Parathyroid adenoma (tissue), 2 donors: Measurements from ENCODE around the gene AREL1.

Experiments
- H2AFZ ChIP-seq: fragments of 300-600 bp; sonication (generic); one replicate; pipeline ENCODE4 v1.7.0; 2017; ENCODE audit warnings: antibody characterized with exemption, mild to moderate bottlenecking
- H3K27ac ChIP-seq: fragments of 300-600 bp; sonication (generic); one replicate; pipeline ENCODE4 v1.7.0; 2017
- H3K27me3 ChIP-seq: fragments of 300-600 bp; sonication (generic); one replicate; pipeline ENCODE4 v1.7.0; 2017; ENCODE audit warnings: low read length; ENCODE audit not compliant: control insufficient read depth, insufficient read depth
- H3K36me3 ChIP-seq: fragments of 300-600 bp; sonication (generic); one replicate; pipeline ENCODE4 v1.7.0; 2017; ENCODE audit warnings: low read length; ENCODE audit not compliant: control insufficient read depth, insufficient read depth
- H3K4me1 ChIP-seq: fragments of 300-600 bp; sonication (generic); one replicate; pipeline ENCODE4 v1.7.0; 2017; ENCODE audit warnings: control low read depth
- H3K4me2 ChIP-seq: fragments of 300-600 bp; sonication (generic); one replicate; pipeline ENCODE4 v1.7.0; 2017; ENCODE audit warnings: low read length
- H3K4me3 ChIP-seq: fragments of 300-600 bp; sonication (generic); one replicate; pipeline ENCODE4 v1.7.0; 2017; ENCODE audit warnings: low read depth, low read length
- H3K79me2 ChIP-seq: fragments of 300-600 bp; sonication (generic); one replicate; pipeline ENCODE4 v1.7.0; 2017; ENCODE audit warnings: control low read depth
- H3K9ac ChIP-seq: fragments of 300-600 bp; sonication (generic); one replicate; pipeline ENCODE4 v1.7.0; 2017; ENCODE audit warnings: mild to moderate bottlenecking
- H3K9me3 ChIP-seq: fragments of 300-600 bp; sonication (generic); one replicate; pipeline ENCODE4 v1.7.0; 2017; ENCODE audit warnings: low read length; ENCODE audit not compliant: control insufficient read depth
- CTCF ChIP-seq: fragments of 300-600 bp; sonication (generic); IDR thresholded peaks from one replicate; pipeline ENCODE4 v1.7.0; 2017; ENCODE audit warnings: antibody characterized with exemption, mild to moderate bottlenecking
- donor health status: primary hyperparathyroidism.

The AREL1 gene

GRCh38 chr14:74618078-74618952, 94.6 kb downstream of the AREL1 start:
- H3K4me1 ChIP-seq: no peaks in the 10 kb centered on the region
- H3K9me3 ChIP-seq: no peaks in the 10 kb centered on the region
- H3K27me3 ChIP-seq: no peaks in the 10 kb centered on the region
- no peaks in the 10 kb centered on the region for H3K79me2 ChIP-seq
- no peaks in the 10 kb centered on the region for H3K36me3 ChIP-seq
- H2AFZ ChIP-seq: no peak overlapping the region
- no peak for TF ChIP-seq CTCF
- no peak overlapping the region for H3K4me3 ChIP-seq
- no peak overlapping the region for H3K9ac ChIP-seq
- no peak overlapping the region for H3K27ac ChIP-seq
- no peak overlapping the region for H3K4me2 ChIP-seq

DNA sequence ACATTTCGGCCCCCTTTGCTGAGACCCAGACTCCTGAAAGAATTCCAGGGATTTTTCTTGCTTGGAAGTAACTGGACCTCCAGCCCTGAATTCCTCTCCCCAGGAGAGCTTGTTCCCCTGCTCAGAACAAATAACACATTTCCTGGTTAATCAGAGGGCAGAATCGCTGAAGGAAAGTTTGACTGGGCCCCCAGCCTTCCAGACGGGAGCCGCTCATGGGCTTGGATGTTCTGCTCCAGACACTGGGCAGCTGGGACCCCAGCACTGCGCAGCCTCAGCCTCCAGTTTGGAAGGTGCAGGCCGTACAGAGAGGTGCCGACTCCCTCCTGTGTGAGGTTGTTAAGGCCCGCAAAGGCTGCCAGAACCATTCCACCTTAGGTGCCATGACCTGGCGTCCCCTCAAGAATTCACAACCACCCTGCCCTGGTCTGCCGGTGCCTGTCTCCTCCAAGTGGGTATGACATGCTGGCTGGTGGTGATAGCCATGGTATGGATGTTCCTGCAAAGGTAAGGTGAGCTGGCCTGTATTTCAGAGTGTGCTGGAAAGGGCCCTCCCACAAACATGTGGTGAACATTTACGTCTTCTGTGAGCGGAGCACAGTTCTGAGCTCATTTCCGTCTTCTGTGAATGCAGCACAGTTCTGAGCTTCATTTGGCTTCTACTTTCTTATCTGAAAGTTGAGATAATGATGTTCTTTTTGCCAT, 95.7 kb downstream of the AREL1 start:
- Histone ChIP-seq H2AFZ (no peak overlapping the region), H3K9me3 (no peaks in the 10 kb centered on the region), H3K4me2 (no peak overlapping the region), H3K27me3 (no peaks in the 10 kb centered on the region), H3K27ac (no peak overlapping the region), H3K4me1 (no peaks in the 10 kb centered on the region), H3K79me2 (no peaks in the 10 kb centered on the region), H3K36me3 (no peaks in the 10 kb centered on the region), H3K4me3 (no peak overlapping the region), H3K9ac (no peak overlapping the region)
- no peak for TF ChIP-seq CTCF

DNA sequence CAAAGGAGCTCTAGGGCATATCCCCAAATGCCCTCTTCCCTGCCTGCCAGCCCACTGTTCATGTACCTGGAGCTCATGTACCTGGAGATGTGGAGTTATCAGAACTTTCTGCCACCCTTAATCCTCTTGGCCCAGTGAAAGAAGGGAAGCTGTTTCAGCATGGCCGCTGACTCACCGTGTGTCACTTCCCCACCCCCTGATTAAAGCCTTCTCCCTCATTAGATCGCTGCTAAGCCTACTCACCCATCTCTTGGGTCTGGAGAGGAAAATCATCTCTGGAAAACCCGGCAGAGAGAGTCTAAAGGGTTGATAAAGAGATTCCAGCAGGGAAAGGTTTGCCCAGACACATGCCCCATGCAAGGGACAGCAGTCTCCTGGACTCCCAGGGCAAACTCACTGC, 96.4 kb downstream of the AREL1 start:
- Histone ChIP-seq H3K79me2 (no peaks in the 10 kb centered on the region), H3K36me3 (no peaks in the 10 kb centered on the region), H3K4me1 (no peaks in the 10 kb centered on the region), H3K9ac (no peak overlapping the region), H3K4me2 (no peak overlapping the region), H3K27ac (no peak overlapping the region), H3K4me3 (no peak overlapping the region), H3K9me3 (no peaks in the 10 kb centered on the region), H2AFZ (no peak overlapping the region), H3K27me3 (no peaks in the 10 kb centered on the region)
- TF ChIP-seq CTCF: no peak

GRCh38 chr14:74615735-74616134, 97.1 kb downstream of the AREL1 start:
- H3K4me3 ChIP-seq: no peak overlapping the region
- no peak for TF ChIP-seq CTCF
- H3K36me3 ChIP-seq: no peaks in the 10 kb centered on the region

More at GRCh38 chr14:74615735-74616134, 97.1 kb downstream of the AREL1 start:
- H3K9ac ChIP-seq: no peak overlapping the region
- H3K4me2 ChIP-seq: no peak overlapping the region
- no peaks in the 10 kb centered on the region for H3K9me3 ChIP-seq
- H3K4me1 ChIP-seq: no peaks in the 10 kb centered on the region
- peaks cover 5% of the 10 kb centered on the region for H3K27me3 ChIP-seq
- no peaks in the 10 kb centered on the region for H3K79me2 ChIP-seq
- H2AFZ ChIP-seq: no peak overlapping the region
- no peak overlapping the region for H3K27ac ChIP-seq
